HL-60 (cell line): ENCODE results near the gene NEDD8.

ENCODE experiments used
- DNase-seq, 2 experiments: peaks; one replicate each; pipeline ENCODE4 v3.0.0-alpha.2; 2010 to 2020; ENCODE audit warnings: low read depth in 1 of 2, low spot score in 1 of 2
- H3K27ac ChIP-seq: fragments of 250-450 bp; sonication (Bioruptor Pico); replicated peaks from 2 replicates; pipeline ENCODE4 v1.5.1; 2020; ENCODE audit warnings: mild to moderate bottlenecking, moderate library complexity
- H3K27me3 ChIP-seq: fragments of 250-450 bp; sonication (Bioruptor Pico); 2 replicates; pipeline ENCODE4 v1.5.1; 2021; ENCODE audit warnings: mild to moderate bottlenecking, moderate library complexity; ENCODE audit not compliant: insufficient read depth, poor library complexity, severe bottlenecking
- H3K4me3 ChIP-seq: replicated peaks from 2 replicates; pipeline ENCODE4 v1.5.1; 2011; ENCODE audit warnings: mild to moderate bottlenecking, control low read depth, low read length; ENCODE audit not compliant: insufficient read depth
- GABPA ChIP-seq: IDR thresholded peaks from 2 replicates; pipeline ENCODE4 v1.6.1; 2012; ENCODE audit warnings: low read depth
- POLR2AphosphoS5 ChIP-seq: IDR thresholded peaks from 2 replicates; pipeline ENCODE4 v1.6.1; 2012; ENCODE audit warnings: low read depth
- SPI1 ChIP-seq: IDR thresholded peaks from 2 replicates; pipeline ENCODE4 v1.6.1; 2012; ENCODE audit warnings: low read depth, mild to moderate bottlenecking, borderline replicate concordance
- long read RNA-seq: library from polyadenylated mRNA; unstranded; transcript quantifications from one replicate; pipeline ENCODE4 v2.0.0, GENCODE V29; 2020
- TF ChIP-seq, protein P1 (sequence below): IDR thresholded peaks from 2 replicates; pipeline ENCODE4 v1.6.1; 2012; ENCODE audit warnings: low read depth; ENCODE audit not compliant: insufficient replicate concordance
- TF ChIP-seq, protein P2 (sequence below): IDR thresholded peaks from one replicate; pipeline ENCODE4 v1.5.1; 2011; ENCODE audit warnings: low read length, control low read depth, inconsistent platforms; ENCODE audit not compliant: insufficient read depth

Gene NEDD8
- long read RNA-seq, transcript NEDD8-201 (4 exons, 708 nt) = major isoform, 29 of 37 reads
- long read RNA-seq, partial matches to known transcripts = 1 of 37 reads
- long read RNA-seq, other reads (novel, unspliced or antisense) = 3 of 37 reads

DNA sequence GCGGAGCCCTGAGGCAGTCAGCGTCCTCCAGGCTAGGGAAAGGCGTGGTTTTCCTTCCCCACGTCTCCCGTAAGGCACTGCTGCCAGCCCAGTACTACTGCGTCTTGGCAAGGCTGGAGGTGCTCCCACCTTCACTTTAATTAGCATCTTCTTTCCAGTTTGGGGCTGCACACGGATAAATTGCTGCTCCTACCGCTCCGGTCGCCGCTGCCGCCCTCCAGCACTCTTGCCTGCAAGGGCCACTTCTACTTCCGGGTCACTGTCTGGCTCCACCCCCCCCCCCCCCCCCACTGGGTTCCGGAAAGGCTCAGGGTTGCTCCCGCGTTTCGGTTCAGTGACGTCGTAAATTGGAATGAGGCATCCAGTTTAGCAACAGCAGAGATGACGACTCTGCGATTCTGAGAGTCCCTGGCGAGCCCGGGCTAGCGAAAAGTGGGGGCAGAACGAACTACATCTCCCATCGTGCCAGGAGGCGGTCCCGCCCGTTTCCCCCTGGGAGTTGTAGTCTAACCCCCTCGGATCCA, at the start of gene NEDD8:
Gene NEDD8 (minus strand): TSS at position 247 of the 524 bp plus-strand sequence. CDS start 100 bp downstream, at position 147.
- DNase-seq = peak; percentile 95 to 96
- H3K4me3 ChIP-seq = peak within 1 kb of the TSS; percentile 82
- TF ChIP-seq GABPA = peak; percentile 88
- no peak for TF ChIP-seq SPI1
- no peaks in the 10 kb centered on the region for H3K27me3 ChIP-seq
- peak within 1 kb of the TSS; percentile 83 for H3K27ac ChIP-seq

DNA sequence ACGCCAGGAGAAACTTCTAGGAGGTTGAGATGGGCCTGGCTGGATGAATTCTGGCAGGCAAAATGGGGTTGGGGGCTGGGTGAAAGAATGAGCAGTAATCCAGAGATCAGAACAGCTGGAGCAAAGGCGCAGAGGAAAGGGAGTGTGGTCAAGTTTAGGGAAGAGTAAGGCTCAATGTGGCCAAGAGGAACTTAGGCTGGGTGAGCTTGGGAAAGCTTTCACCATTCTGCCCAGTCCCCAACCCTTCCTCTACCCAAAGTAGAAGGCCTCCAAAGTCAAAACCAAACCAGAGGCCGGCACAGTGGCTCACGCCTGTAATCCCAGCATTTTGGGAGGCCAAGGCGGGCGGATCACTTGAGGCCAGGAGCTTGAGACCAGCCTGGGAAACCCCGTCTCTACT, 49.5 kb upstream of the NEDD8 start:
- Histone ChIP-seq H3K27me3 (no peaks in the 10 kb centered on the region), H3K27ac (peak overlapping the region; percentile 36), H3K4me3 (no peak overlapping the region)
- TF ChIP-seq, protein P1, sequence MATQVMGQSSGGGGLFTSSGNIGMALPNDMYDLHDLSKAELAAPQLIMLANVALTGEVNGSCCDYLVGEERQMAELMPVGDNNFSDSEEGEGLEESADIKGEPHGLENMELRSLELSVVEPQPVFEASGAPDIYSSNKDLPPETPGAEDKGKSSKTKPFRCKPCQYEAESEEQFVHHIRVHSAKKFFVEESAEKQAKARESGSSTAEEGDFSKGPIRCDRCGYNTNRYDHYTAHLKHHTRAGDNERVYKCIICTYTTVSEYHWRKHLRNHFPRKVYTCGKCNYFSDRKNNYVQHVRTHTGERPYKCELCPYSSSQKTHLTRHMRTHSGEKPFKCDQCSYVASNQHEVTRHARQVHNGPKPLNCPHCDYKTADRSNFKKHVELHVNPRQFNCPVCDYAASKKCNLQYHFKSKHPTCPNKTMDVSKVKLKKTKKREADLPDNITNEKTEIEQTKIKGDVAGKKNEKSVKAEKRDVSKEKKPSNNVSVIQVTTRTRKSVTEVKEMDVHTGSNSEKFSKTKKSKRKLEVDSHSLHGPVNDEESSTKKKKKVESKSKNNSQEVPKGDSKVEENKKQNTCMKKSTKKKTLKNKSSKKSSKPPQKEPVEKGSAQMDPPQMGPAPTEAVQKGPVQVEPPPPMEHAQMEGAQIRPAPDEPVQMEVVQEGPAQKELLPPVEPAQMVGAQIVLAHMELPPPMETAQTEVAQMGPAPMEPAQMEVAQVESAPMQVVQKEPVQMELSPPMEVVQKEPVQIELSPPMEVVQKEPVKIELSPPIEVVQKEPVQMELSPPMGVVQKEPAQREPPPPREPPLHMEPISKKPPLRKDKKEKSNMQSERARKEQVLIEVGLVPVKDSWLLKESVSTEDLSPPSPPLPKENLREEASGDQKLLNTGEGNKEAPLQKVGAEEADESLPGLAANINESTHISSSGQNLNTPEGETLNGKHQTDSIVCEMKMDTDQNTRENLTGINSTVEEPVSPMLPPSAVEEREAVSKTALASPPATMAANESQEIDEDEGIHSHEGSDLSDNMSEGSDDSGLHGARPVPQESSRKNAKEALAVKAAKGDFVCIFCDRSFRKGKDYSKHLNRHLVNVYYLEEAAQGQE = no peak
- TF ChIP-seq SPI1 = no peak; the same call in 1 of the 2 replicates
- no peak for TF ChIP-seq POLR2AphosphoS5
- no peak for TF ChIP-seq GABPA
- TF ChIP-seq, protein P2, sequence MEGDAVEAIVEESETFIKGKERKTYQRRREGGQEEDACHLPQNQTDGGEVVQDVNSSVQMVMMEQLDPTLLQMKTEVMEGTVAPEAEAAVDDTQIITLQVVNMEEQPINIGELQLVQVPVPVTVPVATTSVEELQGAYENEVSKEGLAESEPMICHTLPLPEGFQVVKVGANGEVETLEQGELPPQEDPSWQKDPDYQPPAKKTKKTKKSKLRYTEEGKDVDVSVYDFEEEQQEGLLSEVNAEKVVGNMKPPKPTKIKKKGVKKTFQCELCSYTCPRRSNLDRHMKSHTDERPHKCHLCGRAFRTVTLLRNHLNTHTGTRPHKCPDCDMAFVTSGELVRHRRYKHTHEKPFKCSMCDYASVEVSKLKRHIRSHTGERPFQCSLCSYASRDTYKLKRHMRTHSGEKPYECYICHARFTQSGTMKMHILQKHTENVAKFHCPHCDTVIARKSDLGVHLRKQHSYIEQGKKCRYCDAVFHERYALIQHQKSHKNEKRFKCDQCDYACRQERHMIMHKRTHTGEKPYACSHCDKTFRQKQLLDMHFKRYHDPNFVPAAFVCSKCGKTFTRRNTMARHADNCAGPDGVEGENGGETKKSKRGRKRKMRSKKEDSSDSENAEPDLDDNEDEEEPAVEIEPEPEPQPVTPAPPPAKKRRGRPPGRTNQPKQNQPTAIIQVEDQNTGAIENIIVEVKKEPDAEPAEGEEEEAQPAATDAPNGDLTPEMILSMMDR = no peak
- DNase-seq = peak in 1 of 2 experiments; percentile 48

DNA sequence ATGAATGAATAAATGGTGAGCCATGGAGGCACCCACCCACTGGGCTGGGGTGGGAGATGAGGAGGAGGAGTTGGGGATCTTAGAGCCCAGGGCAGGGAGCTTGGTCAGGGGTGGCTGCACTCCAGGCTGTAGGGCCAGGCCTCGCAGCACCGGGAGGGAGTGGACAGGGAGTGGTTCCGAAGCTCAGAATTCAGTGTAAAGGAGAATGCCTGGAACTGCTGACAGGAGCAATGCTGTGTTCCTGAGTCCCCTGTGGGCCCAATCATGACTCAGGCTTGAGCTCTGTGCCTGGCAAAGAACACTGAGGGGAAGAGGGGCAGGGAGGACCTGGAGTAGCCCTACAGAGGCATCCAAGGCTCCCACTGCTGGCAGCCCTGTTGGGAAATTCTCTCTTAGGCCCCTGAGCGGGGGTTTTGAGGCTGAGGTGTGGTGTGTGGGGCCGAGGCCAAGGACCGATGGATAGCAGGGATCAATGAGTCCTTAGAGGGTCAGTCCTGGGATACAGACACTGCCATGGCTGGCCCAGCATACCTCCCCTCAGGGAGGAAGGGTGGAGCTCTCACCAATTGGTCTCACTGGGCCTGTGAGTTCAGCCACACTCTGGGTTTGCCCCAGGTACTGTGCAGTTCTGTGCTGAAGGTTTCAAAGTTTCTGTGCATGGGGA, 48.8 kb upstream of the NEDD8 start:
- Histone ChIP-seq H3K4me3 (no peak overlapping the region), H3K27ac (peak overlapping the region; percentile 9; the same call in 1 of the 2 replicates), H3K27me3 (no peaks in the 10 kb centered on the region)
- TF ChIP-seq, protein P2 = no peak
- no peak for TF ChIP-seq SPI1
- no peak for TF ChIP-seq GABPA
- TF ChIP-seq POLR2AphosphoS5 = no peak
- TF ChIP-seq, protein P1 = no peak
- no peak for DNase-seq

DNA sequence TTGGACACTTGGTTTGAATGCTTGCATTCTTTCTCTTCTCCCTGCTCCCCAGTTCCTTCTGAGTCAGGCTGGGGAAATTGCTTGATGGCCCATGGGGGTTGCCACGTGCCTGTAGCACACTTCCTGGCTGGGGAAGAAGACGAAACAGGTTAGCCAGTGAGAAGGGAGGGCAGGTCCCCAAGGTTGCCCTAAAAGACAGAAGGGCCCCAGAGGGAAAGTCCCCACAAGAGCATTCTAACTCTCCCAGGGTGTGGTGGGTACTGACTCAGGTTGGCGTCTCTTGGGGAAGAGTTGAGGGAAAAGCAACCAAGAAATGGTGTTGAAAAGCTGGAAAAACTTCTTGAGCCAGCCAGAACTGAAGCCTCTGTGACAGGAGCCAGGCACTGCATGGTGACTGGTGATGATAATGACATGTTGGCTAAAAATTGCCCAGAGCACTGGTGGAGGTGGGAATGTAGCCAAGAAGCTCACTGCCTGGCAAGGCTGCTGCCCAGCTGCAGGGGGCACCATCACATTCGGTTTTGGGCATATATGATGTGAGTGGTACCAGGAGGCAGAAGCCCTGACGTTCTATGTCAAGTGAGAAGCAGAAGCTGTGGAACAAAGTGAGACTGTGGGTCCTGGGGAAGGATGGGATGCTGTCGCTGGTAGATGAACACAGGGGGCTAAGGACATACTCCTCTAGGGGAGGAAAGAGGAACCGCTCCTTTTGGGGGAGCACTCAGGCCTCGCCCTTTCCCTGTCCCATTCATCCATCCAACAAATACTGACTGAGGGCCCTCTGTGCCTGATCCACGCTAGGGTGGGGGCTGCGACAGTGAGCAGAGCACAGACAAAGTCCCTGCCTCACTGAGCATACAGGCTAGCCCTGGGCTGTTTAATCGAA, 47.4 kb upstream of the NEDD8 start:
- TF ChIP-seq GABPA (no peak), SPI1 (no peak), POLR2AphosphoS5 (no peak)
- TF ChIP-seq, protein P1 = no peak
- TF ChIP-seq, protein P2 = peak; percentile 29
- DNase-seq = peak in 1 of 2 experiments; percentile 70
- H3K27me3 ChIP-seq = no peaks in the 10 kb centered on the region
- H3K27ac ChIP-seq = peak overlapping the region; percentile 47
- no peak overlapping the region for H3K4me3 ChIP-seq
